Epithelial cell of esophagus (primary cell): ENCODE data around the gene ADI1.
"Not testable (repeated sequence)": the region's sequence is repeated elsewhere in the genome, so short reads cannot be mapped to it uniquely, and the experiment has no call there.

Source experiments
- DNase-seq: peaks from one replicate; pipeline ENCODE4 v3.0.0; 2010; ENCODE audit warnings: low read depth
- H3K4me3 ChIP-seq: 2 replicates; pipeline ENCODE4 v1.5.1; 2011; ENCODE audit warnings: mild to moderate bottlenecking, low read length, control low read depth
- CTCF ChIP-seq: IDR thresholded peaks from 2 replicates; pipeline ENCODE4 v1.5.1; 2011; ENCODE audit warnings: low read depth, mild to moderate bottlenecking, low read length, control low read depth, inconsistent platforms; ENCODE audit not compliant: insufficient read depth; ENCODE audit errors: missing control alignments

Gene ADI1

GRCh38 chr2:3493615-3494007 is 25.7 kb downstream of the ADI1 start:
- H3K4me3 ChIP-seq = no peak overlapping the region
- peak; percentile 22 for DNase-seq
- no peak for TF ChIP-seq CTCF

GRCh38 chr2:3492951-3493614 is 26.2 kb downstream of the ADI1 start:
- no peak for TF ChIP-seq CTCF
- H3K4me3 ChIP-seq = no peak overlapping the region
- no peak for DNase-seq

GRCh38 chr2:3492475-3492787 is 26.9 kb downstream of the ADI1 start:
- not testable (repeated sequence) for H3K4me3 ChIP-seq

GRCh38 chr2:3491716-3492474 is 27.4 kb downstream of the ADI1 start:
- H3K4me3 ChIP-seq = no peak overlapping the region
- no peak for TF ChIP-seq CTCF
- DNase-seq = no peak

More at GRCh38 chr2:3492475-3492787, 26.9 kb downstream of the ADI1 start:
- DNase-seq = not testable (repeated sequence)

- DNase-seq = no peak
- no peak for TF ChIP-seq CTCF
- H3K4me3 ChIP-seq = no peak overlapping the region
Measured at GRCh38 chr2:3491306-3491705, 28.0 kb downstream of the ADI1 start.

GRCh38 chr2:3490191-3491170 is 28.9 kb downstream of the ADI1 start:
- no peak for TF ChIP-seq CTCF
- H3K4me3 ChIP-seq = no peak overlapping the region

GRCh38 chr2:3489764-3490115 is 29.6 kb downstream of the ADI1 start:
- H3K4me3 ChIP-seq = no peak overlapping the region
- DNase-seq = no peak
- no peak for TF ChIP-seq CTCF

More at GRCh38 chr2:3490191-3491170, 28.9 kb downstream of the ADI1 start:
- no peak for DNase-seq
